Activated CD4-positive, alpha-beta T cell treated with anti-CD3 and anti-CD28 coated beads for 36 hours (primary cell): ENCODE data around the gene LTBR. TPM values are rescaled to one million over a fixed set of nuclear protein-coding genes. Genes with fewer than 3 reads are reported as not detected.
A peak's percentile ranks its signal among the peaks of the same experiment; 100 is the strongest.

Source experiments
- ATAC-seq: fragments of 200-7000 bp; cut with Tn5 transposase; one replicate; pipeline ENCODE4 v1.10.0; 2021; ENCODE audit warnings: mild to moderate bottlenecking, moderate library complexity
- CTCF ChIA-PET: fragments of 350-600 bp; sonication (Branson Sonifier 250); formaldehyde crosslinking; loops from one replicate; lab custom pipeline; 2021; ENCODE audit warnings: antibody characterized with exemption; lab: Charles Lee
- POLR2A ChIA-PET: fragments of 350-600 bp; sonication (Branson Sonifier 250); formaldehyde crosslinking; loops from one replicate; lab custom pipeline; 2021; ENCODE audit warnings: antibody characterized with exemption, inconsistent platforms; lab: Charles Lee
- DNase-seq: peaks from one replicate; pipeline ENCODE4 v3.0.0-alpha.2; 2020
- H3K27ac Mint-ChIP-seq: one replicate; pipeline ENCODE4 v1.8.0; 2021; ENCODE audit warnings: mixed read lengths
- H3K27me3 Mint-ChIP-seq: one replicate; pipeline ENCODE4 v1.8.0; 2021; ENCODE audit warnings: mixed read lengths
- H3K36me3 Mint-ChIP-seq: one replicate; pipeline ENCODE4 v1.8.0; 2021; ENCODE audit warnings: low read depth, mixed read lengths
- H3K4me1 Mint-ChIP-seq: one replicate; pipeline ENCODE4 v1.8.0; 2021; ENCODE audit warnings: mixed read lengths
- H3K4me3 Mint-ChIP-seq: one replicate; pipeline ENCODE4 v1.8.0; 2021; ENCODE audit warnings: mild to moderate bottlenecking, moderate library complexity, mixed read lengths
- H3K9me3 Mint-ChIP-seq: one replicate; pipeline ENCODE4 v1.8.0; 2021; ENCODE audit warnings: low read depth, mixed read lengths
- intact Hi-C, 2 experiments: fragments of 100-400 bp; cut with DNase I in 1 of 2; cut with micrococcal nuclease in 1 of 2; formaldehyde crosslinking; loops; one replicate each; pipeline versions ENCODE4 v1.14.2 to v1.15.1; 2022 to 2024; cut with DNase I, micrococcal nuclease
- total RNA-seq, 2 experiments: library from RNA; stranded (reverse); gene quantifications; one replicate each; pipeline ENCODE4 v1.2.3, GENCODE V29; 2021

LTBR gene
- total RNA-seq, 2 experiments from 2014 or later, result 0.57 to 1.1 TPM

DNA sequence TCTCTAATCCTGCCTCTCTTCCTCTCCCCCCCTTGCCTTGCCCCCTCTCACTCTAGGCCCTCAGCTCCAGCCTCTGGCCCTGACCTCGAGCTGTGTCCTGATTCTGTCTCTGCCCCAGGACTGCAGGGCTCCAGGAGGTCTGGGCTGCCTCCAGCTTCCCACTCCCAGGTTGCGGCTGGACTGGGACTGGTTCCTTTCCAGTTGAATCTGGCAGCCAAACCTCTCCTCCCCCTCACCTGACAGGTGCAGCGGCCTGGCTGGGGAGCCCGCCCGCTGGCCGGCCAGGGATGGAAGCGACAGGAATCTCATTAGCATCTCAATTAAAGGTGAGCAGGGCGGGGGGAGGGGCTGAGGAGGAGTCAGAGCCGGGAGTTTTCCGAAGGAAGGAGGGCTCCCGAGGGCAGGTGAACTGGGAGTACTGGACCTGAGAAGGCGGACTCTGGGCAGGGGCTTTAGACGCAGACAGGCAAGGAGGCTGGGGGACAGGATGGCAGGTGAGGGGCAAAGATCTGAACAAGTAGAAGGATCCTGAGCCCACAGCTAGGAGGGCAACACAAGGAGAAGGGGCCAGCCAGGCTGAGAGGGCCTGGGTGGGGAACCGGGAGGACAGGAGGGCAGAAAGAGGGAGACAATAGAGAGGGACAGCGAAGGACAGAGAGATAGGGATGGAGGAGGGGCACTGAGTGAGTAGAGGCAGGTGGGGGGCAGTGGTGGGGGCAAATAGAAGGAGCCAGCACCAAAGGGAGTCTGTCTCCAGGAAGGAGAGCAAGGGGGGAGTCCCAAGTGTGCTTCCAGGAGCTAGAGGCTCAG, 8.5 kb upstream of the LTBR start, which contains the start of gene SCNN1A:
TSS of gene SCNN1A (minus strand) at position 295 of the 810 bp plus-strand sequence. CDS start 780 bp downstream, outside the sequence.
- ChIA-PET POLR2A (interaction anchor here (0.6 kb wide), 1 partner anchor 483 kb away, joined by 10 read pairs; no protein-coding TSS in a partner anchor), CTCF (interaction anchor here (0.6 to 1.2 kb wide), 3 partner anchors 10 to 51 kb away, joined by 3 to 4 read pairs (median 3); no protein-coding TSS in a partner anchor)
- H3K27me3 Mint-ChIP-seq, result no peaks in the 10 kb centered on the region
- ATAC-seq (no peak), DNase-seq (no peak)
- intact Hi-C loops, result no loop called here
- H3K4me1 Mint-ChIP-seq, result peaks cover 31% of the 10 kb centered on the region
- H3K36me3 Mint-ChIP-seq, result no peaks in the 10 kb centered on the region
- no peak within 1 kb of the TSS for H3K4me3 Mint-ChIP-seq
- H3K27ac Mint-ChIP-seq, result peak within 1 kb of the TSS; percentile 75
- no peaks in the 10 kb centered on the region for H3K9me3 Mint-ChIP-seq

DNA sequence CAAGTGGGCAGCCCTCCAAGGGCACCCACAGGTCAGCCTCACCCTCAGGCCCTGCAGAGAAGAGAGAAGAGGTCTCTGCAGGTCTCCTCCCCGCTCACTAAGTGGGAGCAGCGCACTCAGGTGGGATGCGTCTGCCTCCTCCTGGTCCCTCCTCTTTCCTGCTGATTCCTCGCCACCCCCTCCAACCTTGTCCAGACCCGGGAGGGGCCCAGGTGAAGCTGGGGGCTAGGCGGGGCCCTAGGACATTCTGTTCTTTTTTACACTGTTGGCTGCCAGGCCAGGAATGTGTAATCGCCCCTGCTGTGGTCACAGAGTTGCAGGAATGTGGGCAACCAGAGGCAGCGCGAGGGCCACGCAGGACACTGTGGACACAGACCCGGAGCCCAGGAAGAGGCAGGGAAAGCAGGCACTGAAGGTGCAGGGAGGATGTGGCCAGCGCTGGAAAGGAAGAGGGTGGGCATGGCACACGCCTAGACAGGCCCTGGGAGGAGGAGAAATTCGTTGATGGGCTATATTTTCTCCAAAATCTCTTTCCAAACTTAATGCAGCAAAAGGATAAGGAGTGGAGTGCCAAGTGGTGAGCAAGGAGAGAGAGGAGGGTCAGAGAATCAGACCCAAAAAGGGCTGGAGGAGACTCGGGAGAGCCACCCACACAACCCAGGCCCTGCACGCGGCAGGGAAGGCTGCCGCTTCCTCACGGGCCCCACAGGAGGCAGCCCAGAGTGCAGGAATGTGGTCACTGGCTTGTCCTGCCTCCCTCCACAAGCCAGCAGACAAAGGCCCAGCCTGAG, 7.7 kb upstream of the LTBR start:
- ChIA-PET POLR2A (interaction anchor here (0.6 kb wide), 2 partner anchors 182 to 483 kb away, joined by 4 to 10 read pairs; no protein-coding TSS in a partner anchor), CTCF (no interaction called here)
- peaks cover 4% of the 10 kb centered on the region for H3K27me3 Mint-ChIP-seq
- peaks cover 26% of the 10 kb centered on the region for H3K4me1 Mint-ChIP-seq
- peak; percentile 38 for ATAC-seq
- H3K9me3 Mint-ChIP-seq, result no peaks in the 10 kb centered on the region
- peak; percentile 34 for DNase-seq
- intact Hi-C loops, result no loop called here
- no peak overlapping the region for H3K4me3 Mint-ChIP-seq
- H3K27ac Mint-ChIP-seq, result peak overlapping the region; percentile 75
- no peaks in the 10 kb centered on the region for H3K36me3 Mint-ChIP-seq

DNA sequence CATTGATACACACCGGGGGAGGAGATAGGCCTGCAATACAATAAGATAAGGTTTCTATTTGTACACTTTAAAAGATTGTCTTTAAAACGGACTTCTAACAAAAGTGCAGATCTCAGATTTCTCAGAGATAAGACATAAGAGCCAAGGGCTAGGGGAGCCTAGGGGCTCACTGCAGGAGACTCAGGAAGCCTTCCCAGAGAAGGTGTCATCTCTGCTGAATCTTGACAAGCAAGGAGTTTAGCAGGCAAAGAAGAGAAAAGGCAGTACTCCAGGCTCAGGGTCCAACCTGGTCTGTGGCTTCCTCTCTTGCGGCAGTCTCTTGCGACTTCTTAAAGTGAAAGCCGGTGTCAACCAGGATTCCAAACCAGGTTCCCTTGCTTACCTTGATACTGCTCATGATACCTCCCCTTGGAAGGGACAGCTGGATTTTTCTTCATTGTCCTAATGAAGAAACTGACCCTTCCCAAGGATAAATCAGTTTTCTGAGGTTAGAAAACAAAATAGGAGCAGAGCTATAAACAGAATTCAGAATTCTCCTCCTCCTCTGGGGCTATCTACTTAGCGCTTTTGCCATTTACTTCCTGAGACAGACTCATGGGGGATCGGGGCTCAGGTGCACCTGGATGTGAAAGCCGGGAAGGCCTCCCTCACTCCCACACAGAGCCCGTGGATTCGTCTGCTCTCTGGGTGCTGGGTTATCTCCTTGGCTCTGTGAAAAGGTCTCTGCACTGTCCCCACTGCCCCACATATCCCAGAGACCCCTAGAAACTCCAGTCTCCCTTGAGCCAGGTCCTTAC, 6.9 kb upstream of the LTBR start:
- DNase-seq, result no peak
- intact Hi-C loops, result no loop called here
- H3K27ac Mint-ChIP-seq, result peak overlapping the region; percentile 75
- no peaks in the 10 kb centered on the region for H3K9me3 Mint-ChIP-seq
- ChIA-PET POLR2A (interaction anchor here (0.6 to 1.0 kb wide), 2 partner anchors 135 to 181 kb away, joined by 4 read pairs; no protein-coding TSS in a partner anchor), CTCF (interaction anchor here (0.7 to 1.3 kb wide), 3 partner anchors 14 to 332 kb away, joined by 3 to 5 read pairs (median 4); no protein-coding TSS in a partner anchor)
- H3K4me3 Mint-ChIP-seq, result peak overlapping the region; percentile 15
- no peak for ATAC-seq
- H3K36me3 Mint-ChIP-seq, result no peaks in the 10 kb centered on the region
- H3K27me3 Mint-ChIP-seq, result peaks cover 7% of the 10 kb centered on the region
- H3K4me1 Mint-ChIP-seq, result peaks cover 25% of the 10 kb centered on the region

GRCh38 chr12:6377667-6377994, 6.3 kb upstream of the LTBR start:
- Mint-ChIP-seq H3K4me1 (peaks cover 20% of the 10 kb centered on the region), H3K27ac (no peak overlapping the region), H3K27me3 (peaks cover 7% of the 10 kb centered on the region), H3K9me3 (no peaks in the 10 kb centered on the region), H3K36me3 (no peaks in the 10 kb centered on the region), H3K4me3 (no peak overlapping the region)
- ATAC-seq (no peak), DNase-seq (no peak)
- ChIA-PET POLR2A (interaction anchor here (1.0 kb wide), 1 partner anchor 135 kb away, joined by 4 read pairs; no protein-coding TSS in a partner anchor), CTCF (interaction anchor here (0.7 to 1.3 kb wide), 3 partner anchors 14 to 332 kb away, joined by 3 to 5 read pairs (median 4); no protein-coding TSS in a partner anchor)
- intact Hi-C loops, result no loop called here

DNA sequence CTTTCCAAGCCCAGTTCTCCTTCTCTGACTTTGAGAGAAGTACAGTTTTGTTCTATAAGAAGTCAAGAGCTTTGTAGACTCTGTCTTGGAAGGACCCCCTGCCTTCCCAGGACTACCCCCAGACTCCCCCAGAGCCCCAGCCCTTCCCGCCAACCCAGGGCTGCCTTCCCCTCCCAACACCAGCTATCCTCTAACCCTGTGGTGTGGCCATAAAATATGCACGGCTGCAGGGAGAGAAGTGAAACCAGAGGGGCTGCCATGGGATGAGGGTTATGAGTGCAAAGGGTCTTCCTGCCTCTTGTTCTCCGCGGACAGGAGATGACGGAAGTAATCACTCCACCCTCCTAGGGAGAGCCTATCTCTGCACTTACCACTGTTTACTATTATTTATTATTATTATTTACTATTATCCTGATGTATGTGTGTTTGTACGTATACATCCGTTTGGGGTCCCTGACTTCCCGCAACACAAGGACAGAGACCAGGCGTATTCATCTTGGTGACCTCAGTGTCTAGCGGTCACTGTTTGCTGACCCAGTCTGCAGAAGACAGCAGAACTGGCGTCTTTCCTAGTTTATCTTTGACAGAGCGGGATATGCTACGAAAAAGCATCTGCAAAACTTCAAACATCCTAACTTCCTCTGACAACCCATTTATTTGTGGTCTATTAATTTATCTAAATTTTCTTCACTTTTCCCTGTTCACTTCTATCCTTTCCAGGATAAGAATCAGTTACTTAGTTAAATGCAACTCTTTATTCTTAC, 5.1 kb upstream of the LTBR start:
- peaks cover 15% of the 10 kb centered on the region for H3K4me1 Mint-ChIP-seq
- H3K27me3 Mint-ChIP-seq, result peaks cover 12% of the 10 kb centered on the region
- POLR2A ChIA-PET, result interaction anchor here (0.6 to 0.7 kb wide), 2 partner anchors 14 to 1492 kb away, joined by 3 to 8 read pairs; no protein-coding TSS in a partner anchor
- no peak overlapping the region for H3K4me3 Mint-ChIP-seq
- no peaks in the 10 kb centered on the region for H3K36me3 Mint-ChIP-seq
- ATAC-seq (no peak), DNase-seq (no peak)
- CTCF ChIA-PET, result interaction anchor here (0.5 to 1.6 kb wide), 4 partner anchors 11 to 100 kb away, joined by 3 to 5 read pairs (median 4); no protein-coding TSS in a partner anchor
- H3K27ac Mint-ChIP-seq, result no peak overlapping the region
- intact Hi-C loops, result no loop called here
- H3K9me3 Mint-ChIP-seq, result no peaks in the 10 kb centered on the region

GRCh38 chr12:6380141-6381121, 3.5 kb upstream of the LTBR start:
- POLR2A ChIA-PET, result no interaction called here

DNA sequence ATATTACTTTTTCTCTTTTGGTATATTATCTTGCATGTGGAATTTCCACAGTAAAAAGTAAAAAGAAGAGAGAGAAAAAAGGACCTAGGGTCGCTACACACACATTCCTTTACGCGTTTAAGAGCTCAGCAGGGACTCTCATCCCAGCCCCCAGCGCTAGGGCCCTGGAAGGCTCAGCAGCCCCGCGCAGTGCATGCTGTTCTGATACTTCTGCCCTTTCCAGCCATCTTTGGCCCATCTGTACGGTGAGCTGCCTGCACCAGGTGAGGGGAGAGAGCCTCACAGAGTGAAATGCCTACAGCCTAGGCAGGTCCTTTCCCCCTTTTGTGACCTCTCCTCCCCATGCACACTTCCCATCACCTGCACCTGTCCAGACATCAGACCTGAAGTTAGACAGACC, 1.6 kb upstream of the LTBR start:
- CTCF ChIA-PET, result no interaction called here

More at GRCh38 chr12:6380141-6381121, 3.5 kb upstream of the LTBR start:
- peaks cover 15% of the 10 kb centered on the region for H3K27me3 Mint-ChIP-seq
- CTCF ChIA-PET, result interaction anchor here (0.6 to 1.5 kb wide), 5 partner anchors 13 to 130 kb away, joined by 3 to 4 read pairs (median 3); no protein-coding TSS in a partner anchor
- no peaks in the 10 kb centered on the region for H3K36me3 Mint-ChIP-seq
- ATAC-seq, result no peak
- H3K4me1 Mint-ChIP-seq, result peaks cover 15% of the 10 kb centered on the region
- H3K9me3 Mint-ChIP-seq, result no peaks in the 10 kb centered on the region
- no peak overlapping the region for H3K27ac Mint-ChIP-seq
- DNase-seq, result no peak
- intact Hi-C loops, result no loop called here
- H3K4me3 Mint-ChIP-seq, result no peak overlapping the region

GRCh38 chr12:6382982-6383381, 980 bp upstream of the LTBR start:
- no peaks in the 10 kb centered on the region for H3K9me3 Mint-ChIP-seq
- ChIA-PET CTCF (no interaction called here), POLR2A (no interaction called here)
- no peaks in the 10 kb centered on the region for H3K36me3 Mint-ChIP-seq
- no peak for DNase-seq
- no peak for ATAC-seq
- no peak overlapping the region for H3K4me3 Mint-ChIP-seq
- intact Hi-C loops, result no loop called here
- peaks cover 2% of the 10 kb centered on the region for H3K4me1 Mint-ChIP-seq
- H3K27me3 Mint-ChIP-seq, result peaks cover 15% of the 10 kb centered on the region
- H3K27ac Mint-ChIP-seq, result no peak overlapping the region

More for the DNA sequence above, 1.6 kb upstream of the LTBR start:
- peaks cover 15% of the 10 kb centered on the region for H3K27me3 Mint-ChIP-seq
- H3K27ac Mint-ChIP-seq, result no peak overlapping the region
- H3K4me3 Mint-ChIP-seq, result no peak overlapping the region
- no peaks in the 10 kb centered on the region for H3K36me3 Mint-ChIP-seq
- POLR2A ChIA-PET, result no interaction called here
- H3K4me1 Mint-ChIP-seq, result peaks cover 4% of the 10 kb centered on the region
- intact Hi-C loops, result no loop called here
- no peak for DNase-seq
- H3K9me3 Mint-ChIP-seq, result no peaks in the 10 kb centered on the region
- no peak for ATAC-seq
